Stimulated activated CD8-positive, alpha-beta memory T cell treated with anti-CD3 and anti-CD28 coated beads, Interleukin-4, amount 100 ng/mL, for 4 hours (primary cell): Measurements from ENCODE around the gene BCAP31.
"Not testable (repeated sequence)": the region's sequence is repeated elsewhere in the genome, so short reads cannot be mapped to it uniquely, and the experiment has no call there.

Source experiments
- DNase-seq, 2 donors: peaks; one replicate each; pipeline ENCODE4 v3.0.0-alpha.2; 2020; ENCODE audit warnings: low read depth in 2 of 2, low spot score in 1 of 2

Gene BCAP31

GRCh38 chrX:153684467-153685155 lies 39.6 kb downstream of the BCAP31 start:
- no peak for DNase-seq

DNA sequence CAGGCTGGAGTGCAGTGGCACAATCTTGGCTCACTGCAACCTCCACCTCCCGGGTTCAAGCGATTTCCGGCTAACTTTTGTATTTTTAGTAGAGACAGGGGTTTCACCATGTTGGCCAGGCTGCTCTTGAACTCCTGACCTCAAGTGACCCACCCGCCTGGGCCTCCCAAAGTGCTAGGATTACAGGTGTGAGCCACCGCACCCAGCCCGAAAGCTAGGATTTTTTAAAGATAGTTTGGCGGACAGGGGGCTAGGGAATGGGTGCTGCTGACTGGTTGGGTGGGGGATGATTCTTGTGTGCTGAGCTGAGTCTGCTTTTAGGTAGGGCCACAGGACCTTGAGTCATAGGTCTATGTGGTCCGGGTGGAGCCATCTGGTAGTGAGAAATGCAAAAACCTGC lies 40.7 kb downstream of the BCAP31 start:
- DNase-seq: not testable (repeated sequence)

- DNase-seq: no peak
Measured at GRCh38 chrX:153681175-153681574, 43.0 kb downstream of the BCAP31 start.

GRCh38 chrX:153674219-153674851 lies 49.9 kb downstream of the BCAP31 start:
- DNase-seq: no peak

GRCh38 chrX:153673428-153674218 lies 50.6 kb downstream of the BCAP31 start, which contains the start of gene PNCK:
Gene PNCK (minus strand): TSS chrX:153673813. CDS start chrX:153673076, 737 bp downstream.
- no peak for DNase-seq

DNA sequence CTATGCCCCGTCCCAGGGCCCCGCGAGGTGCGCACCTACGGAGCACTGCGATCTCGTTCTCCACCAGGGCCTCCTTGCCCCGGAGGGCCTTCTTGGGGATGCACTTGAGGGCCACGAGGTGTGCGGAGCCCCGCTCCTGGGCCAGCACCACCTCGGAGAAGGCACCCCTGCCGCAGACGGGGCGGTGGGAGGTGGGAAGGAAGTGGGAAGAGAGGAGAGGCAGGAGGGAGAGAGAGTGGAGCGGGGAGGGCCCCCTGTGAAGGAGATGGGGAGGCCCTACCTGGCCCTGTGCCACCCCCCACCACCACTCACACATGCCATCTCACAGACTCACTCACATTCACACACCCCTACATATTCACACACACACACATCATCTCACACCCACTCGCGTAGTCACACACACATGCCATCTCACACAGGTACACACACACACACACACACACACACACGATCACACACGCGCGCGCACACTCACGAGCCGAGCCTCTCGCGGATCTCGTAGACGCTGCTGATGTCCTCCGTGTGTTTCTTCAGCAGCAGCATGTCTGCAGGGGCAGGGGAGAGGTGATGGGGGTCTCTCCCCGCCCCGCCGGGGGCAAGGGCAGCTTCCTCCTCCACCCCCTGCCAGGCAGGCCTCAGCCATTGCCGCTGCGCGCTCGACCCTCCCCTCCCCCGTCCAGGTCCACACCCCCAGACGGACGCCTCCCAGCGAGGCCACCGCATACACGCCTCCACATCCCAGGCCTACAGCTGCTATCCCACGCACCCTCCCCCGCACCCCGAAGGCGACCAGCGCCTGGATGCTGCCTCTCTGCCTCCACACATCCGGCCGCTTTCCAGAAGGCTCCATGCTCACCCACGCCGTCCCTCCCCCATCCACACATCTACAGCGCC lies 51.4 kb downstream of the BCAP31 start:
- no peak for DNase-seq

DNA sequence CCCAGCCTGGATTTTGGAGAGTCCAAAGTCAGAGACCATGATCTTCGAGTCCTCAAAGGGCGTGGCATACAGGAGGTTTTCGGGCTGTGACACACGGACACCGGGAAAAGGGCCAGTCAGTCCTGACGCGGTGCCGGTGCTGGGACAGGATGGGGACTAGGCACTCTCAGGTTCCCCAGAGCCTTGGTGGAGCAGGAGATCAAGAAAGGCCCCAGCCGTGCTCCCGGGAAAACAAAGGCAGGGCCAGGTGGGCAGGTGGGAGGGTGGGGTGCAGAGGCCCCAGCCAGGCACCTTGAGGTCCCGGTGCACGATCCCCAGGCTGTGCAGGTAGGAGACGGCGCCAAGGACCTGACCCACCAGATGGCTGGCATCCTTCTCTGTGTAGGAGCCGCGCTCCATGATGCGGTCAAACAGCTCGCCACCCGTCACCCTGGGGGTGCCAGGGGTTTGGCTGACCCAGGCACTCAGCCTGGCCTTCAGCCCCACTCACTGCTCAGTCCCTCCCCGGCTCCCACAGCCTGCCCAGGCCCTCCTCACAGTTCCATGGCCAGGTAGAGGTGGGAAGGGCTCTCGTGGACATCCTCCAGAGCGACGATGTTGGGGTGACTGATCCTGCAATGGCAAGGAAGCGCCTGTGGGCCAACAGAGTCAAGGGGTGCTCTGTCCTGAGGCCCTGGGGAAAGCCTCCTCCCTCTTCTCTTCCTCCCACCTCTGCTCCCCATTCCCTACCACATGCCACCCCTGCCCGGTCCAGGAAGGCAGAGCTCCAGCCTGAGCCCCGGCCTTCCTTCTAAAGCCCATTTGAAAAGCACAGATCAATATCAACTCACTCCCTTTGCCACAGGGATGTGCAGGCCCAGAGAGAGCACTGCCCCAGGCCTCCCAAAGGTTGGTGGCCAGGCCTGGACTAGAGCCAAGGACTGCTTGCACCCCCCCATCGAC lies 52.3 kb downstream of the BCAP31 start:
- no peak for DNase-seq

DNA sequence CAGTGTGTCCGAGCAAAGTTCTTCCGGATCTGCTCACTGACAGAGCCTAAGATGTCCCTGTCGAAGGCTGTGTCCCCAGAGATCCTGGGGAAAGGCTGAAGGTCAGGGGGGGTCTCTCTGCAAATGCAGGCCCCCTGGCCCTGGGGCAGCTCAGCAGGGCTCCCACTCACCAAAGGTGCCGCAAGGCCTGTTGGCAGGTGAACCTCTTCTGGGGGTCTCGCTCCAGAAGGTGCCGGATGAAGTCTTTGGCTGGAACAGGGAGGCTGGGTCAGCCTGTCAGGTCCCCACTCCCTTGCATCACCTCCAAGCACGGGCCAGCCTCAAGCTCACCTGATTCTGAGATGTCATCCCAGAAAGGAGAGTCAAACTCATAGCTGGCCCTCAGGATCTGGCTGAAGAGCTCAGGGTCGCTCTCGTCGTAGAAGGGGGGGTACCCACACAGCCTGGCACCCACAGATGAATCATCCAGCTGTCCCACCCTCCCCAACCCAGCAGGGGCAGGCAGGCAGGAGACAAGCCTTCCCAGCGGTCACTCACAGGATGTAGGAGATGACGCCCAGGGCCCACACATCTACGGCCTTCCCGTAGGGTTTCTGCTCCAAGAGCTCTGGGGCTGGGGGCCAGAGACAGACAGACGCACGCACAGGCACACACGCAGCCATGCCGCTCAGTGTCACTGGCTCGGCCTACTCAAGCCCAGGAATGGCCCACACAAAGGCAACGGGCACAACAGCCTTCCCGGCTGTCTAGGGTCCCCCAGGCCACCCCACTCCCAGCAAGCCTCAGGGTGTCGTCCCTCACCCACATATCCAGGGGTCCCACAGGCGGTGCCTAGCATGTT lies 53.2 kb downstream of the BCAP31 start:
- DNase-seq: no peak

GRCh38 chrX:153669901-153670731 lies 54.1 kb downstream of the BCAP31 start:
- no peak for DNase-seq

DNA sequence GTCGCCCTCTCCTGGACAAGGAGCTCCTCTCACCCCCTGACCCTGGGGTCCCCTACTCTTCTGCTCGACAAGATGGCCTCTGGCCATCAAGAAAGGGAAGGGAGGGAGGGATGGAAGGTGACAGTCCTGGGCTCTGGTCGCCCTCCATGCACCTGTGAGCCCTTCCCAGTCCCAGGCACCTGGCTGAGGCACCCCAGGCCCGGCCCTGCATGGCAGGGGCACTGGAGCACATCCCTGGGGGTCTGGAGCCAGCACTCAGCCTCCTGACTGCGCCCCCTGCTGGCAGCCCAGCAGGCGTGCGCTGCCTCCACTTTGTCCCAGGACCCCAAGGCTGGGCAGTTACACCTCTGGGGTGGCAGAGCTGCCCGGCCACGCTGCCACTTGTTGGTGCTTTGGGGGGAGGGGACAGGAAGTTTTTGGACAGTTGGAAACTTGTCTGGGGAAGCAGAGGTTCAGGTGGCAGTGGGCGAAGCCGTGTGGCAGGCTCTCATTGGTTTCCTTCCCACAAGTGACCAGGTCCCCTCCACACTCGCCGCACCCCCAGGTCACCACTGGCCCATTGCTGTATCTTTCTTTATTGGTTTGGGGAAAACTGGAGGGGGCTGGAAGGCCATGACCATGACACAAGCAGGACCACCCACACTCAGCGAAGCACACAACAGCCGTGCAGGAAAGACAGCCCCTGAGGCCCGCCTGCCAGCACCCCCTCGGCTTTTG lies 54.9 kb downstream of the BCAP31 start:
- DNase-seq: no peak

GRCh38 chrX:153668423-153669173 lies 55.6 kb downstream of the BCAP31 start:
- no peak for DNase-seq

DNA sequence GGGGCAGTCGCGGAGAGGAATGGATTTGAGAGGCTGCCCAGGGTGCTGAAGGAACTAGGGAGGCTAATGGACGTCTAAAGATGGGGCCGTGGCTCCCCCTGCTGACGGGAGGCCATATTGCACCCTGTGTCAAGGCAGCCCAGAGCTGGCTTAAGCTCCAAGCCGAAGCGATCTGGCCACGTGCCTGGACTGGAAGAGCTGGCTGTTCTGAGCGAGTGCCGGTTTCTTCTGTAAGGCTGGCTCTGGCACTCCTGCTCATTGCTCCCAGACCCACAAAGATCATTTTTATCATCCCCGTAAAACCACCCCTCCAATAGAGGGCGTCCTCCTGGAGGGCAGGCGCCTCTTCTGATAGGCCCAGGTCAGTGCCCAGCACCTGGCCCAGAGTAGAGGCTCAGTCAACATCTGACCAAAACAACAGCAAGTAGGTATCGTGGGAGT lies 56.2 kb downstream of the BCAP31 start:
- DNase-seq: peak in 1 of 2 donors; percentile 58

DNA sequence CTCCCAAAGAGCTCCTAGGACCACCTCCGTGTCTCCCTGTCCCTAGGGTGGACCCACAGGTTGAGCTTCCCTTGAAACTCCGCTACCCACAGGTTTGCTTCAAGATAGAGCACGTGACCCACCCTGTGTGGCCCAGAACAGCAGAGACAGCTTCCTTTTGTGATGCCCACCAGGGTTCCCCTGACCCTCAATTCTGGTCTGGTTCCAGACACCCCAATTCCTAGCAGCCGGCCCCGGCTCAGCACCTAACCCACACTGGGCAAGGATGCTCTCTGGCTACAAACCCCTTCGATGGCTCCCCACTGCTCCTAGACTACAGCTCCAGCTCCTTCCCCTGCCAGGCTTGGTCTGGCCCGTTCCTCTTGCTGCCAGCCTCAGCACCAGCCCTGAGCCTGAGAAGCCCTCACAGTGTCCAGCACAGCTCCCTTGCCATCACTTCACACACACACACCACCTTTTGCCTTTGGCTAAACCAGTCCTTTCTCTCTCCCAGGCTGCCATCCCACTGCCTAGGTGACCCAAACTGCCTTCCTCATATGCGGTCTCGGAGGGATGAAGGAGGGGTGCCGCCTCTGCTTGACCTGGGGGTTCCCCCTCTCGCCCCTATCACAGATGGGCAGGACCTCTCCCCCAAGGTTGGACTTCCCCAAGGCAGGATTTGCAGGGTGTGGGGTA lies 56.8 kb downstream of the BCAP31 start:
- no peak for DNase-seq

DNA sequence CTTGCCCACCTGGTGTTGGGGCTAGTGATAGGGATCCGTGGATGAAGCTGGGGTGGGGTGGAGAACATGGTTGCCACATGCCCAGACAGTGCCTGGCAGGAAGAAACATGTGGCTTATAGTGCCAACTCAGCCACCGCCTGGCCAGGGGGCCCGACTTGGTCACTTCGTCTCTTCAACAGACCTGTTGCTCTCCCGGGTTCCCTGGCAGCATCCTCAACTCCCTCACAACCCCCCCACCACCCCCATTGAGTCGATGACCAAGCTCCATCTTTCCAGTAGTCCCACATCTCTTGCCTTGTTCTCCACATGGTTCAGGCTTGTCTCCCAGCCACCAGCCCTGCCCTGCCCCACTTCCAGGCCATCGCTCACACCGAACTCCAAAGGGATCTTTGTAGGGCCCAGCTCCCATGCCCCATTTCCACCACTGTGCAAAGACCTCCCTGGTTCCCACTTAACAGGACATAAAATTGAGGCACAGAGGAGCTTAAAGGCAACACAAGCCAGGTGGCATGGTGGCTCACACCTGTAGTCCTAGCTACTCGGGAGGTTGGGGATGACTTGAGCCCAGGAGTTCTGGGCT lies 58.4 kb downstream of the BCAP31 start:
- no peak for DNase-seq

- DNase-seq: peak in 1 of 2 donors; percentile 16
Measured at GRCh38 chrX:153662266-153662665, 61.9 kb downstream of the BCAP31 start.

DNA sequence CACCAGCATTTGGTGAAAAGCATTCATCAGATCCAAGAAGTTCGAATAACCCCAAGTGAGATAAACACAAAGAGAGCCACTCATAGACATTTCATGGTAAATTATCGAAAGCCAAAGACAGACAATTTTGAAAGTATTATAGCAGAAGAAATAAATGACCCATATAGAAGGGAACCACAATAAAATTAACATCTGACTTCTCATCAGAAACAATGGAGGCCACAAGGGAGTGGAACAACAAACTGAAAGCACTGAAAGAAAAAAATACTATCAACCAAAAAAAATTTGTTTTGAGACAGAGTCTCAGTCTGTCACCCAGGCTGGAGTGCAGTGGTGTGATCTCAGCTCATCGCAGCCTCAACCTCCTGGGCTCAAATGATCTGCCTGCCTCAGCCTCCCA lies 64.9 kb downstream of the BCAP31 start:
- DNase-seq: no peak
